GM12864 (cell line): ENCODE data around the gene ARHGEF18.

Experiments used
- DNase-seq: peaks from one replicate; pipeline ENCODE4 v3.0.0-alpha.2; 2011; ENCODE audit warnings: low read depth
- H3K4me3 ChIP-seq: 2 replicates; pipeline ENCODE4 v1.5.1; 2011; ENCODE audit warnings: mild to moderate bottlenecking, low read depth, low read length, control low read depth
- CTCF ChIP-seq: IDR thresholded peaks from 2 replicates; pipeline ENCODE4 v1.5.1; 2011; ENCODE audit warnings: low read depth, mild to moderate bottlenecking, moderate library complexity, low read length, control low read depth, inconsistent platforms; ENCODE audit errors: missing control alignments

ARHGEF18 gene

GRCh38 chr19:7394731-7395359 lies 46.1 kb downstream of the ARHGEF18 start:
- no peak for TF ChIP-seq CTCF
- no peak for DNase-seq
- H3K4me3 ChIP-seq = peak overlapping the region; percentile 73

- DNase-seq = no peak
- peak overlapping the region; percentile 73 for H3K4me3 ChIP-seq
- TF ChIP-seq CTCF = no peak
These were observed 46.8 kb downstream of the ARHGEF18 start for GRCh38 chr19:7395360-7396066.

GRCh38 chr19:7397687-7398086 lies 49.0 kb downstream of the ARHGEF18 start:
- no peak overlapping the region for H3K4me3 ChIP-seq
- no peak for TF ChIP-seq CTCF
- no peak for DNase-seq
